ENCODE measurements around the gene LDB2. TPM values are rescaled to one million over a fixed set of nuclear protein-coding genes. Genes with fewer than 3 reads are reported as not detected.

LDB2 gene
- total RNA-seq, 6 experiments from 2014 or later, result 24.2 to 40.4 (median 31.7) TPM

DNA sequence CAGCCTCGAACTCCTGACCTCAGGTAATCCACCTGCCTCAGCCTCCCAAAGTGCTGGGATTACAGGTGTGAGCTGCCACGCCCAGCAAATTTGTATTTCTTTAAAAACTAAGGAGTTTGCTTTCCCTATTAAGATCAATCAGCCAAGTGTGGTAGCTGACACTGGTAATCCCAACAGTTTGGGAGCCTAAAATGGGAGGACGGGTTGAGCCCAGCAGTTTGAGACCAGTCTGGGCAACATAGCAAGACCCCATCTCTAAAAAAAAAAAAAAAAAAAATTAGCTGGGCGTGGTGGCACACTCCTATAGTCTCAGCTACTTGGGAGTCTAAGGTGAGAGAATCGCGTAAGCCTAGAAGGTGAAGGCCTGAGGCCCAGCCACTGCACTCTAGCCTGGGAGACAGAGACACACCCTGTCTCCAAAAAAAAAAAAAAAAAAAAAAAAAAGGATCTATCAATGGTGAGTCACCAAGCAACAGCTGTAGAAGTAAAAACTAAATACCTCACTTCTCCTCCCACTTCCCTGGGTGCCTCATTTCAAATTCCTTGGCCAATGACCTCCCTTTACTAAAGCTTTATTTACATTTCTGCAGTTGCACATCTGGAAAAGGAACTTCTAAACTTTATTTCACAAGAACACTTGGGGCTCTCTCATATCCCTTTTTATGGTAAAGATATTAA lies 54.5 kb downstream of the LDB2 start:
- Mint-ChIP-seq H3K27me3 (ENCODE audit: insufficient read depth) (no peaks in the 10 kb centered on the region), H3K9me3 (no peaks in the 10 kb centered on the region), H3K36me3 (ENCODE audit: low read depth) (peaks cover 22% of the 10 kb centered on the region), H3K4me3 (peak overlapping the region; percentile 56; the same call in 1 of the 2 replicates), H3K27ac (peak overlapping the region; percentile 50), H3K4me1 (ENCODE audit: low read depth) (peaks cover 30% of the 10 kb centered on the region)
- DNase-seq, result peak; percentile 62
- no peak for TF ChIP-seq CTCF (IDR thresholded peaks at IDR 0.05)

GRCh38 chr4:16838226-16838875 lies 60.1 kb downstream of the LDB2 start:
- Mint-ChIP-seq H3K9me3 (no peaks in the 10 kb centered on the region), H3K4me1 (ENCODE audit: low read depth) (peaks cover 30% of the 10 kb centered on the region), H3K36me3 (ENCODE audit: low read depth) (peaks cover 31% of the 10 kb centered on the region), H3K27me3 (ENCODE audit: insufficient read depth) (no peaks in the 10 kb centered on the region), H3K4me3 (no peak overlapping the region), H3K27ac (no peak overlapping the region)
- DNase-seq, result no peak
- no peak for TF ChIP-seq CTCF (IDR thresholded peaks at IDR 0.05)

- H3K27me3 Mint-ChIP-seq (ENCODE audit: insufficient read depth), result no peaks in the 10 kb centered on the region
- H3K9me3 Mint-ChIP-seq, result no peaks in the 10 kb centered on the region
- no peak overlapping the region for H3K27ac Mint-ChIP-seq
- TF ChIP-seq CTCF (IDR thresholded peaks at IDR 0.05), result no peak
- H3K4me3 Mint-ChIP-seq, result no peak overlapping the region
- no peak for DNase-seq
- peaks cover 30% of the 10 kb centered on the region for H3K4me1 Mint-ChIP-seq (ENCODE audit: low read depth)
- peaks cover 31% of the 10 kb centered on the region for H3K36me3 Mint-ChIP-seq (ENCODE audit: low read depth)
Observed at GRCh38 chr4:16837475-16837874, 61.0 kb downstream of the LDB2 start.

DNA sequence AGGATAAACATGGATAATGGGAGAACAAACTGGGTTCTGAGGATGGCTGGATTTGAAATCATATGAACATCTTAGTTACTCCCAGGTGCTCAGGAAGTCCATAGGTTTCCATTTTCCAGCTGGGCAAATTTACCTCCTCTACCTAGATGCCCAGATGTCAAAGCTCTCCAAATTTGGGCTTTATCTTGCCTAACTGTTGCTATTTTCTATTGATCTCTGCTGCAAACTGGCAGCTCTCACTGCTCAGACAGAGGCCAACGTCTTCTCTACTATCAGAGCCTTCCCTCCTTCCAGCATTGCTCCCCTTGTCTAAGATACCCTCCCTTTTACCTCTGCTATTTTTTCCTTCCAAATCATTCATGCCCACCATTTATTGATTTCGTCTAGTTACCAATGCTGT lies 62.1 kb downstream of the LDB2 start:
- TF ChIP-seq CTCF (IDR thresholded peaks at IDR 0.05), result no peak
- Mint-ChIP-seq H3K9me3 (no peaks in the 10 kb centered on the region), H3K4me1 (ENCODE audit: low read depth) (peaks cover 25% of the 10 kb centered on the region), H3K4me3 (no peak overlapping the region), H3K27me3 (ENCODE audit: insufficient read depth) (no peaks in the 10 kb centered on the region), H3K36me3 (ENCODE audit: low read depth) (peaks cover 31% of the 10 kb centered on the region), H3K27ac (no peak overlapping the region)
- DNase-seq, result no peak

DNA sequence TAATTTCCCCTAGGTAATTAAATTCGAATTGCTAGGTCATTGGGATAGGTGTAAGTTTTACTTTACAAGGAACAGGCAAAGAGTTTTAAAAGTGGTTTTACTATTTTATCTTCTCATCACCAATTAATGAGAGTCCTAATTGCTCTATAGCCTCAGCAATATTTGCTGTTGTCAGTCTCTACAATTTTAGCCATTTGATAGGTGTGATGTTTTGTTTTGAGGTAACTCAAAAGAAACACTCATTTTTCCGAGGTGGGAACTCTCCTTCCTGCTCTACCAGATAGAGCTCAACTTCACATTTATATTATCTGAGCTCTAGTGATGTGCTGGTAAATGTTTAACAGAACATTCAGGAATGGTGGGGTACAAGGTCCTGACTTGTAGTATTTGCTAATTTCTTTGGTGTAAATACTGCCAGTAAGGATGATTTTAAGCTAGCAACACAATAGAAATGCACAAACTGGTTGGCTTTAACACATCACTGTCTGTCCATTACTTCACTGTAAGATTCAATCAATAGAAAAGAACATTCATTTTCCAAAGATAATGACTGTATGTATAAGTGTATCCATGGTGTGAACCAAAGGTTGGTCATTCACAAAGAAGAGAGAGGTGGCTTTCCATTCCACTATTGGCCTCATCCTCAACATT lies 62.7 kb downstream of the LDB2 start:
- no peaks in the 10 kb centered on the region for H3K9me3 Mint-ChIP-seq
- DNase-seq, result no peak
- H3K4me1 Mint-ChIP-seq (ENCODE audit: low read depth), result peaks cover 25% of the 10 kb centered on the region
- H3K27me3 Mint-ChIP-seq (ENCODE audit: insufficient read depth), result no peaks in the 10 kb centered on the region
- H3K36me3 Mint-ChIP-seq (ENCODE audit: low read depth), result peaks cover 28% of the 10 kb centered on the region
- H3K4me3 Mint-ChIP-seq, result no peak overlapping the region
- H3K27ac Mint-ChIP-seq, result peak overlapping the region; percentile 11; the same call in 1 of the 2 replicates
- no peak for TF ChIP-seq CTCF (IDR thresholded peaks at IDR 0.05)
